Fibroblast of lung (primary cell): ENCODE measurements around the gene ERF.
"Not testable (repeated sequence)": the region's sequence is repeated elsewhere in the genome, so short reads cannot be mapped to it uniquely, and the experiment has no call there.

Experiments used
- CTCF ChIP-seq, 2 donors: IDR thresholded peaks in 1 of 2; conservative IDR thresholded peaks in 1 of 2; 1 replicate in 1 of 2; 2 replicates in 1 of 2; pipeline ENCODE4 v1.5.1; 2011 to 2012; ENCODE audit warnings: low read length in 2 of 2, control low read depth in 1 of 2, inconsistent platforms in 1 of 2, low read depth in 1 of 2, mild to moderate bottlenecking in 1 of 2
- EZH2 ChIP-seq: IDR thresholded peaks from 2 replicates; pipeline ENCODE4 v1.5.1; 2012; ENCODE audit warnings: low read length, control low read depth, mild to moderate bottlenecking; ENCODE audit errors: missing control alignments

- not testable (repeated sequence) for TF ChIP-seq CTCF (conservative IDR thresholded peaks at IDR 0.05 in 1 of 2, IDR thresholded peaks at IDR 0.05 in 1 of 2; ENCODE audit: low read depth in 1 of 2, low read length in 2 of 2); EZH2
These were observed 11.2 kb upstream of the ERF start for GRCh38 chr19:42266105-42266504.
